H1 (cell line): ENCODE measurements around the gene CDK5. TPM values are rescaled to one million over a fixed set of nuclear protein-coding genes. Genes with fewer than 3 reads are reported as not detected.

Source experiments
- CTCF ChIA-PET: fragments of 300-600 bp; sonication (Branson Sonifier 250); formaldehyde crosslinking; loops from one replicate; lab custom pipeline; 2021; ENCODE audit not compliant: partially characterized antibody; lab: Charles Lee
- POLR2A ChIA-PET: fragments of 300-600 bp; sonication (Branson Sonifier 250); formaldehyde crosslinking; loops from one replicate; lab custom pipeline; 2021; ENCODE audit warnings: inconsistent platforms; ENCODE audit not compliant: partially characterized antibody; lab: Charles Lee
- DNase-seq, 2 experiments: peaks; one replicate each; pipeline versions ENCODE4 v3.0.0 to v3.0.0-alpha.2; 2010 to 2022; ENCODE audit warnings: low spot score in 2 of 2, low read depth in 1 of 2, mixed read lengths in 1 of 2
- FAIRE-seq: peaks from 2 replicates; lab custom pipeline; 2011; peaks lifted over from hg19 to GRCh38; lab: Jason Lieb, UNC
- H2AFZ ChIP-seq: 2 replicates; pipeline ENCODE4 v1.8.1; 2012; ENCODE audit warnings: low read length, inconsistent platforms
- H2AK5ac ChIP-seq: 2 replicates; pipeline ENCODE4 v1.6.1; 2013; ENCODE audit warnings: low read depth, low read length
- H2BK120ac ChIP-seq: replicated peaks from 2 replicates; pipeline ENCODE3; 2013; ENCODE audit warnings: low read depth, low read length, inconsistent platforms
- H2BK12ac ChIP-seq: 2 replicates; pipeline ENCODE4 v1.6.1; 2013; ENCODE audit warnings: low read depth, low read length
- H2BK15ac ChIP-seq: 2 replicates; pipeline ENCODE4 v1.6.1; 2013; ENCODE audit warnings: low read length
- H2BK20ac ChIP-seq: 2 replicates; pipeline ENCODE4 v1.6.1; 2013; ENCODE audit warnings: low read length
- H2BK5ac ChIP-seq: 2 replicates; pipeline ENCODE4 v1.6.1; 2013; ENCODE audit warnings: low read depth, low read length
- H3K14ac ChIP-seq: 2 replicates; pipeline ENCODE4 v1.6.1; 2013; ENCODE audit warnings: inconsistent platforms; ENCODE audit not compliant: insufficient read length
- H3K18ac ChIP-seq: 2 replicates; pipeline ENCODE4 v1.6.1; 2013; ENCODE audit warnings: low read length; ENCODE audit errors: extremely low read depth
- H3K23ac ChIP-seq: 2 replicates; pipeline ENCODE4 v1.6.1; 2013; ENCODE audit warnings: inconsistent platforms; ENCODE audit not compliant: insufficient read length
- H3K23me2 ChIP-seq: 2 replicates; pipeline ENCODE4 v1.6.1; 2013; ENCODE audit warnings: low read depth, low read length
- H3K27ac ChIP-seq: 2 replicates; pipeline ENCODE4 v1.6.1; 2011; ENCODE audit warnings: low read depth, low read length, inconsistent platforms
- H3K27me3 ChIP-seq, 4 experiments: replicated peaks in 1 of 4; 1 replicate in 1 of 4; 2 replicates in 3 of 4; pipeline versions ENCODE4 v1.6.1 to v1.8.1; 2011 to 2013; ENCODE audit warnings: low read length in 3 of 4, mild to moderate bottlenecking in 3 of 4, inconsistent platforms in 2 of 4, mixed read lengths in 2 of 4, moderate library complexity in 1 of 4; ENCODE audit not compliant: control insufficient read depth in 3 of 4, insufficient read depth in 3 of 4; ENCODE audit errors: extremely low read depth in 1 of 4
- H3K36me3 ChIP-seq, 4 experiments: 2 replicates each; pipeline versions ENCODE4 v1.6.1 to v1.8.1; 2011 to 2013; ENCODE audit warnings: mild to moderate bottlenecking in 4 of 4, low read length in 3 of 4, moderate library complexity in 2 of 4, control low read depth in 1 of 4, inconsistent platforms in 1 of 4; ENCODE audit not compliant: insufficient read depth in 4 of 4, control insufficient read depth in 2 of 4
- H3K4ac ChIP-seq: replicated peaks from 2 replicates; pipeline ENCODE3; 2013; ENCODE audit warnings: low read length, low read depth, mixed read lengths, inconsistent platforms; ENCODE audit not compliant: insufficient read length
- H3K4me1 ChIP-seq, 4 experiments: replicated peaks in 1 of 4; 1 replicate in 1 of 4; 2 replicates in 3 of 4; pipeline versions ENCODE4 v1.6.1 to v1.8.1; 2011 to 2013; ENCODE audit warnings: low read length in 3 of 4, inconsistent platforms in 2 of 4, mixed read lengths in 1 of 4; ENCODE audit not compliant: insufficient read depth in 4 of 4, control insufficient read depth in 3 of 4
- H3K4me2 ChIP-seq, 2 experiments: 2 replicates each; pipeline versions ENCODE4 v1.6.1 to v1.8.1; 2011 to 2013; ENCODE audit warnings: low read depth in 2 of 2, low read length in 2 of 2, control low read depth in 1 of 2, inconsistent platforms in 1 of 2, mild to moderate bottlenecking in 1 of 2; ENCODE audit not compliant: insufficient read depth in 1 of 2
- H3K4me3 ChIP-seq, 4 experiments: fragments of 200-600, 300-600 bp in 1 of 4; sonication (generic), shearing (Covaris generic), sonication (Bioruptor Twin) in 1 of 4; 2 replicates each; pipeline versions ENCODE4 v1.5.1 to v1.8.1; 2011 to 2016; ENCODE audit warnings: low read length in 4 of 4, low read depth in 3 of 4, control low read depth in 2 of 4, inconsistent platforms in 2 of 4, mild to moderate bottlenecking in 2 of 4, mixed read lengths in 1 of 4, moderate library complexity in 1 of 4; ENCODE audit not compliant: insufficient read depth in 2 of 4; ENCODE audit errors: extremely low read depth in 1 of 4
- H3K56ac ChIP-seq: replicated peaks from 2 replicates; pipeline ENCODE3; 2013; ENCODE audit warnings: low read depth, mild to moderate bottlenecking, mixed read lengths, low read length, inconsistent platforms; ENCODE audit not compliant: insufficient read length
- H3K79me1 ChIP-seq: 2 replicates; pipeline ENCODE4 v1.6.1; 2013; ENCODE audit warnings: low read depth, low read length, control low read depth
- H3K79me2 ChIP-seq, 2 experiments: 2 replicates each; pipeline versions ENCODE4 v1.6.1 to v1.8.1; 2012 to 2013; ENCODE audit warnings: low read length in 2 of 2, mild to moderate bottlenecking in 2 of 2, inconsistent platforms in 1 of 2; ENCODE audit not compliant: insufficient read depth in 2 of 2, control insufficient read depth in 1 of 2
- H3K9ac ChIP-seq, 4 experiments: replicated peaks in 1 of 4; 1 replicate in 1 of 4; 2 replicates in 3 of 4; pipeline versions ENCODE4 v1.6.1 to v1.8.1; 2011 to 2013; ENCODE audit warnings: low read depth in 3 of 4, low read length in 3 of 4, control low read depth in 2 of 4, mild to moderate bottlenecking in 2 of 4, moderate library complexity in 2 of 4, inconsistent platforms in 1 of 4; ENCODE audit errors: extremely low read depth in 1 of 4
- H3K9me3 ChIP-seq, 2 experiments: 2 replicates each; pipeline versions ENCODE4 v1.6.1 to v1.8.1; 2012 to 2013; ENCODE audit warnings: mild to moderate bottlenecking in 2 of 2, moderate library complexity in 2 of 2, control low read depth in 1 of 2, inconsistent platforms in 1 of 2, low read depth in 1 of 2, low read length in 1 of 2, mixed read lengths in 1 of 2; ENCODE audit not compliant: insufficient read depth in 2 of 2
- H4K20me1 ChIP-seq, 2 experiments: replicated peaks in 1 of 2; 2 replicates each; pipeline versions ENCODE3 to v1.8.1; 2011 to 2013; ENCODE audit warnings: inconsistent platforms in 2 of 2, low read length in 2 of 2, mild to moderate bottlenecking in 1 of 2; ENCODE audit not compliant: insufficient read depth in 2 of 2, control insufficient read depth in 1 of 2
- H4K5ac ChIP-seq: 2 replicates; pipeline ENCODE4 v1.6.1; 2013; ENCODE audit warnings: low read length, low read depth, mixed read lengths, inconsistent platforms; ENCODE audit not compliant: insufficient read length
- H4K8ac ChIP-seq: 2 replicates; pipeline ENCODE4 v1.8.0; 2013; ENCODE audit warnings: mild to moderate bottlenecking, moderate library complexity, low read length, inconsistent platforms; ENCODE audit not compliant: insufficient read depth; ENCODE audit errors: extremely low read depth
- H4K91ac ChIP-seq: replicated peaks from 2 replicates; pipeline ENCODE3; 2013; ENCODE audit warnings: low read length, mixed read lengths, inconsistent platforms; ENCODE audit not compliant: insufficient read length
- WGBS, 2 experiments: shearing (Covaris generic) in 1 of 2; methylation state at CpG; one replicate each; pipeline versions ENCODE4 v1.1.6 to v1.1.7; 2013 to 2015; ENCODE audit warnings: low lambda C conversion rate in 2 of 2, mixed read lengths in 2 of 2, inconsistent platforms in 1 of 2, low coverage in 1 of 2, missing lambda C conversion rate in 1 of 2; ENCODE audit not compliant: insufficient replicate concordance in 2 of 2, insufficient coverage in 1 of 2, insufficient read length in 1 of 2; ENCODE audit errors: extremely low coverage in 1 of 2, missing lambda C conversion rate in 1 of 2; 5-methylcytosine and 5-hydroxymethylcytosine counted together
- polyA plus RNA-seq, 7 experiments: library from polyadenylated mRNA; depleted of rRNA in 3 of 7; stranded (reverse) in 5 of 7; unstranded in 2 of 7; fragments of >200 nt in 5 of 7; fragments of 200-250 nt in 2 of 7; gene quantifications; 1 replicate in 5 of 7; 2 replicates in 1 of 7; 4 replicates in 1 of 7; pipeline versions ENCODE4 v1.2.1 to v1.2.3, GENCODE V29; 2011 to 2013; ENCODE audit warnings: missing spikeins in 2 of 7, mixed read lengths in 2 of 7
- total RNA-seq: library from RNA; stranded (reverse); fragmentation: NEBNext Ultra II Directional; extraction: Animal tissue kit (Norgen Biotek cat#: 25700); gene quantifications from 2 replicates; pipeline ENCODE4 v1.2.1, GENCODE V29; 2021

CDK5 gene
- total and polyA plus RNA-seq, 2 of the 8 experiments (the other 6 are each of a cell fraction or from before 2014, with no cell fraction given): 22.8 to 37.2 TPM

GRCh38 chr7:151053751-151054150 lies 3.9 kb downstream of the CDK5 start:
- 97% methylated on average over 4 of the region's 8 CpGs; no CpG with 5 or more reads in 1 of the 2 experiments for WGBS, 2 experiments
- Histone ChIP-seq H3K56ac (no peak overlapping the region), H3K79me2 (no peaks in the 10 kb centered on the region), H4K91ac (no peak overlapping the region), H3K27me3 (peaks cover 4 to 34% (median 25%) of the 10 kb centered on the region in 4 experiments), H3K4me1 (peaks cover 4 to 23% (median 13%) of the 10 kb centered on the region in 4 experiments), H3K4me3 (no peak overlapping the region), H2BK5ac (no peak overlapping the region), H3K36me3 (no peaks in the 10 kb centered on the region), H2AFZ (no peak overlapping the region), H2BK20ac (no peak overlapping the region), H3K4me2 (no peak overlapping the region), H3K14ac (no peak overlapping the region), H3K4ac (no peak overlapping the region), H2BK12ac (no peak overlapping the region), H3K23me2 (peaks cover 14% of the 10 kb centered on the region), H4K5ac (no peak overlapping the region), H3K79me1 (no peaks in the 10 kb centered on the region), H2AK5ac (no peak overlapping the region), H2BK15ac (no peak overlapping the region), H4K20me1 (peaks cover 0 to 16% of the 10 kb centered on the region in 2 experiments), H2BK120ac (no peak overlapping the region), H3K9me3 (no peaks in the 10 kb centered on the region), H3K27ac (no peak overlapping the region), H4K8ac (no peak overlapping the region), H3K9ac (no peak overlapping the region), H3K18ac (no peak overlapping the region), H3K23ac (no peak overlapping the region)
- FAIRE-seq (no peak), DNase-seq (no peak)
- POLR2A ChIA-PET: no interaction called here
- CTCF ChIA-PET: interaction anchor here (1.0 to 4.1 kb wide), 4 partner anchors 19 to 89 kb away, joined by 3 to 30 read pairs (median 7); no protein-coding TSS in a partner anchor
